HG03064 (cell line): ENCODE results near the gene CDHR1.
"Not testable (repeated sequence)": the region's sequence is repeated elsewhere in the genome, so short reads cannot be mapped to it uniquely, and the experiment has no call there.

Source experiments
- ATAC-seq: cut with Tn5 transposase; IDR thresholded peaks from one replicate; pipeline ENCODE4 v1.9.1; 2021; ENCODE audit warnings: low read depth; ENCODE audit not compliant: unreplicated experiment

The CDHR1 gene

DNA sequence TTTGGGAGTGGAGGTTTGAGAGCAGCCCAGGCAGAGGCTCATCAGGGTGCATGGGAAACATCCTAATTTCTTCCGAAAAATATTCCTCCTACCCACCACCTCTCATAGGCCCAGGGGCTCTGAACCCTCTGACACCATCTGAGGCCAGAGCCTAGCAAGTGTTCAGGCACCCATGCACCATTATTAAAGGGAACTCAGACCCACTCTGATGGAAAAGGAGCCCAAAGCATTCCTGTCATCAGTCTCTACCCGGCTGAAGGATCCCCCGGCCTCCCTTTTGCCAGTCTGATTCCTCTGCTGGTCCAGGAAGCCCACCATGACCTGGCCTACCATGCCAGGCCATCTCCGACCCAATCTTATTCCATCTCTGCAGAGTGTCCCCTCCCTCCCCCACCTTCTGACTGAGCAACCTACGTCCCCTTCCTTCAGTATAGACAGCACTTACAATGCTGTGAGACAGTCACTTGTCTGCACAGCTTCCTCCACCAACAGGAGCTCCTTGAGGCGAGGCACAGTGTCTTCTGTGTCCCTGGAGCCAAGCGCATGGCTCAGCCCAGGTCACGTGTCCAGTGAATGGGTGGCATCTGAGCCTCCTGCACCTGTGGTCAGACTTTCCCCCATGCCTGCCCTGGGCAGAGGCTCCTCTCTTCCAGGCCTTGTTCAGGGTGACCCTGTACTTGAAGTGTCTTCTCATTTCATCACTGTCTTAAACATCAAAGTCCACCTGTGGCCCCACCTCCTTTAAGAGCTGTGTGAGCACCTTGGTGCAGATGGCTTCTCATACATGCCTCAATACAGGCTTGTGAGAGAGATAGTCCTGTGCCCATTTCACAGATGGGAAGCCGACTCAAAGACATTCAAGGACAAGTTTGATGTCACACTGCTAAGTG, 21.6 kb upstream of the CDHR1 start:
- peak; percentile 54 for ATAC-seq

DNA sequence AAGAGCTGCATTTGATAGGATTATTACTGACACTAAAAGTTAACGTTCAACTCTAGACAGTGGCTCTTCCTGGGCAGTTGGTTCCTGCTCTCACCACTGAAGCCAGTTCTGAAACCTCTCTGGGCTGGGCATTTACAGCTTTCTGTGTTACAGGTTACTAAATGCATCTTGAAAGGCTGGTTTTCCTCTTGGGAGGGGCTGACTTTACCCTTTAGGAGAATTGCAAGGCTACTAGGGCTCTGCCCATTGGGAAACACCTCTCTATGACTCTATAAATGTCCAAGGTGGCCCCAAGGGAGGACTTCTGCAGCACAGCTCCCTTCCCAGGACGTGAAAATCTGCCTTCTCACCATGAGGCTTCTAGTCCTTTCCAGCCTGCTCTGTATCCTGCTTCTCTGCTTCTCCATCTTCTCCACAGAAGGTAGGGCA, 20.8 kb upstream of the CDHR1 start, which contains the start of gene GPR15LG:
Gene GPR15LG, plus strand, starts transcription at position 301 of the 429 bp plus-strand sequence. Its CDS starts 51 bp downstream, at position 352.
- ATAC-seq, result peak; percentile 43

DNA sequence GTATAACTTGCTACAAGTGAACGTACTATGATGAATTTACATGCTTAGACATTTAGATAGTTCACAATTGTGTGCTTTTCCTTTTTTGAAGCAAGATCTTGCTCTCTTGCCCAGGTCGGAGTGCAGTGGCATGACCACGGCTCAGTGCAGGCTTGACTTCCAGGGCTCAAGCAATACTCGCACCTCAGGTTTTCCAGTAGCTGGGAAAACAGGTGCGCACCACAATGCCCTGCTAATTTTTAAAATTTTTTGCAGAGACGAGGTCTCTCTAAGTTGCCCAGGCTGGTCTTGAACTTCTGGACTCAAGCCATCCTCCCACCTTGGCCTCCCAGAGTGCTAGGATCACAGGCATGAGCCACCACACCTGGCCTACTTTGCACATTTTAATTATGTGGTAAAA, 18.9 kb upstream of the CDHR1 start:
- no peak for ATAC-seq

DNA sequence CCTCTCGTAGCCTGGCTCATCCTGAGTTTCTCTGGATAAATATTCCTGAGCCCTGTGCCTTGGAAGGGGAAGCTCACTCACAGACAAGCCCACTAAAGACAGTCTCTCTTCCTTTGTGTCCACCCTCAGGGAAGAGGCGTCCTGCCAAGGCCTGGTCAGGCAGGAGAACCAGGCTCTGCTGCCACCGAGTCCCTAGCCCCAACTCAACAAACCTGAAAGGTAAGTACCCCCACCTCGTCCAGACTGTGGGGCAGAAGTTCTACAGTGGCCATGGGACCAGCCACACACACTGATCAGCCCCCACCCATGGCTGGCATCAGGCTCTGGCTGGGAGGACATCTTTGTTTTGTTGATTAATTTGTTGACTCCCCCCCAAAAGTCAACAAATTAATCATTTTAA, 18.0 kb upstream of the CDHR1 start:
- no peak for ATAC-seq

DNA sequence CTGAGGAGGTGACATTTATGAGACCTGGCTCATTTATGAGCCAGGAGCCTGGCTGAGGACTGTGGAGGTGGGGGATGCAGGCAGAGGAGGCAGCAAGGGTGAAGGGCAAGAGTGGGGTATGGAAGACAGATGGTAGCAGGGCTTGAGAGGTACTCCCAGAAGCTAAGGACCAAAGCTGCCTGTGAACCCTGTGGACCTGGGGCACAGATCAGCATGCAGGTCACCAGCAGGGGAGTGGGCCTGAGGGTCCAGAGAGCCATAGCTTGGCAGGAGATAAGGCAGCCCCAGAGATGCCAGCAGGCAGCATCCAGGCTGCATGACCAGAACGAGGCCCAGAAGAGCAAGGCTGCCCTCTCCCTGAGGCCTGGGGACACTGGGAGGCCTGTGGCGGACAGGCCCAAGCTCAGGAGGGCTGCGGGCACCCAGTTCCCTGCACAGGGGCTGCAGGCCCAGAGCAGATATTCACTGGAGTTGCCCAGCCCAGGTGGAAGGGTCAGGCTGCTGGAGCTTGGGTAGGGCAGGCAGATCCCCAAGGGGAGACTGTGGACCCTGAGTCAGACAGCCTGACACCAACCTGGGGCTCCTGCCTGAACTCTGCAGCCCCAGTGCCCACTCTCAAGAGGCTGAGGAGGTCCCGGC, 17.4 kb upstream of the CDHR1 start:
- ATAC-seq, result no peak

DNA sequence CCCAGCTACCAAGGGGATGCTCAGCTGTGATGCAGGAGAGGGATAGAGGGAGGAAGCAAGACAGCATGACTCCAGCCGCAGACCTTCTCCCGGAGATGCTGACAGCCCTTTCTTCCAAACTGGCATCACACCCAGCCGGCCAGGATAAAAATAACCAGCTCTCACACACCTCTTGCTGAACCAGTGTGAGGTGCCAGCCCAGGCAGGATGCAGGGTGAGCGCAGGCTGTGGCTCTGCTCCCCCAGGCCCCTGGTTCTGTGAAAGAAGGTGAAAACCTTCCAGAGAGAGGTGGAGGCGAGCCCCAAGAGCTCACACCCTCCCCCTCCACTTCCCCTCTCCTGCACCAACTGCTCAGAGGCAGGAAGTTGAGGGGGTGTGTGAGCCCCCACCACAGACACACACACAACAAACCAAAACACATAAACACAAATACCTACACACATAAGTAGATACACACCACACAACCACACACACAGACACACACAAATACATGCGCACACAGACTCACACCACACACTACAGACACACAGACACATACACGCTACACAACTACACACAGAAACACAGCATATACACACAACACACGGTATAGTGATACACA, 16.7 kb upstream of the CDHR1 start:
- peak; percentile 56 for ATAC-seq

DNA sequence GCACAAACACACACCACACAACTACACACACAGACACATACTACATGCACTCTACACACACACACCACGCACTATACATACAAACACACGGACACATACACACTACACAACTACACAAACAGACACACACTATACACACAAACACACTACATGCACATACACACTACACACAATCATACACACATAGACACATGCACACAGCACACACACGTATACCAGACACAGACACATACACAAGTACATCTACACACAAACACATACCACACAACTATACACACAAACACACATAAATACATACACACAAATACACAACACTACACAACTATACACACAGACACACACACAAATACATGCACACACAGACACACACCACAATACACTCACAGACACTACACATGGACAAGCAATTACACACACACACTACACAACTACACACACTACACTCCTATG, 16.2 kb upstream of the CDHR1 start:
- ATAC-seq, result no peak

DNA sequence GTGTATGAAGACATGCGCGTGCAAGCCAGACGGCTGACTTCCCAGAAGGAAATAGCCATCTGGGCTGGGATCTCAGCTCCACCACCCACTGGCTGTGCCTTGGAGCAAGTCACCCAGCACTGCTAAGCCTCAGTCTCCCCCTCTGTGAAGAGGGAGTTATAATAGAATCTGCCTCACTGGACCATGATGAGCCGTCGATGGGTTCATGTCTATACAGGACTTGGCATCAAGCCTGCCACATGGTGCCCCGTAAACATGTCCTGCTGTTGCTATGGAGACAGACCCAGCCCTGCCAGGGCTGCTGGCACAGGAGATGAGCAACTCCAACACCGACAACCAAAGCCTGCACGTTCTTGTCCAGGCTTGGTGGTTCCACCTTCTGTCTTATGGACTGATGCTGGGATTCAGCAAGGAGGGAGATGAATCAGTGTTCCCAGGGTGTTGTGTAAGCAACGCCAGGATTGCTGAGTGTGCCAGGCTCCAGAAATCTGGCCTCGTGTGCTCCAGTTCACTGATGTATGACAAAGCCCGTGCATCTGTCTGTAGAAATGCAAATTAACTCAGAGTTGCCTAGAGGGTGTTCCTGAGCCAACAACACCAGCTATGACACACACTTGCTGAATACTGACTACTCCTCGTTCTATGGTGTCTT, 15.2 kb upstream of the CDHR1 start:
- ATAC-seq, result peak; percentile 74

DNA sequence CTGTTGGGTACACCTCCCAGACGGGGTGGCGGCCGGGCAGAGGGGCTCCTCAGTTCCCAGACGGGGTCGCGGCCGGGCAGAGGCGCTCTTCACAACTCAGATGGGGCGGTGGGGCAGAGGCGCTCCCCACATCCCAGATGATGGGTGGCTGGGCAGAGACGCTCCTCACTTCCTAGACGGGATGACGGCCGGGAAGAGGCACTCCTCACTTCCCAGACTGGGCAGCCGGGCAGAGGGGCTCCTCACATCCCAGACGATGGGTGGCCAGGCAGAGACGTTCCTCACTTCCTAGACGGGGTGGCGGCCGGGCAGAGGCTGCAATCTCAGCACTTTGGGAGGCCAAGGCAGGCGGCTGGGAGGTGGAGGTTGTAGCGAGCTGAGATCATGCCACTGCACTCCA, 14.0 kb upstream of the CDHR1 start:
- not testable (repeated sequence) for ATAC-seq

DNA sequence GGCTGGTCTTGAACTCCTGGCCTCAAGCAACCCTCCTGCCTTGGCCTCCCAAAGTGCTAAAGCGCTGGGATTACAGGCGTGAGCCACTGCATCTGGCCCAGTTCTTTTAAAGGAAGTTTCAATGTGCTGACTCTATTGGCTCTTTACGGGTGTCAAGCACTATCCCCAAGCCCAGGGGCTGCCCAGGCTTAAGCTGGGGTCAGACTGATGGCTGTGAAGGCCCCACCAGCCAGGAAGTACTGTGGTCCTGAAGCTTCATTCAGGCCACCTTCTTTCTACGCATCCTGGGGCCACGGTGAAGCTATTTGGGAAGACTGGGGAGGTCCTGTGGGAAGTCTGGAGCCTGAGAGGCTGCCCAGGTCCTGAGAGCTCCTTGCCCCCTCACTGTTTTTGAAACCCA, 12.7 kb upstream of the CDHR1 start:
- ATAC-seq, result no peak

DNA sequence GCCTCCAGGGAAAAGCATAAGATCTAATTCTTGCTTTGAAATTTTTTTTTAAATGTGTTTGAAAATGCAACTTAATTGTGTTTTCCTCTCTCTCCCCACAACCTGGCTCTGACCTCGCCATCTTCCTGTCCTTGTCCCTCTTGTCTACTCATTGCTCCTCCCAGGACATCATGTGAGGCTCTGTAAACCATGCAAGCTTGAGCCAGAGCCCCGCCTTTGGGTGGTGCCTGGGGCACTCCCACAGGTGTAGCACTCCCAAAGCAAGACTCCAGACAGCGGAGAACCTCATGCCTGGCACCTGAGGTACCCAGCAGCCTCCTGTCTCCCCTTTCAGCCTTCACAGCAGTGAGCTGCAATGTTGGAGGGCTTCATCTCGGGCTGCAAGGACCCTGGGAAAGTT, 9.8 kb upstream of the CDHR1 start:
- no peak for ATAC-seq

DNA sequence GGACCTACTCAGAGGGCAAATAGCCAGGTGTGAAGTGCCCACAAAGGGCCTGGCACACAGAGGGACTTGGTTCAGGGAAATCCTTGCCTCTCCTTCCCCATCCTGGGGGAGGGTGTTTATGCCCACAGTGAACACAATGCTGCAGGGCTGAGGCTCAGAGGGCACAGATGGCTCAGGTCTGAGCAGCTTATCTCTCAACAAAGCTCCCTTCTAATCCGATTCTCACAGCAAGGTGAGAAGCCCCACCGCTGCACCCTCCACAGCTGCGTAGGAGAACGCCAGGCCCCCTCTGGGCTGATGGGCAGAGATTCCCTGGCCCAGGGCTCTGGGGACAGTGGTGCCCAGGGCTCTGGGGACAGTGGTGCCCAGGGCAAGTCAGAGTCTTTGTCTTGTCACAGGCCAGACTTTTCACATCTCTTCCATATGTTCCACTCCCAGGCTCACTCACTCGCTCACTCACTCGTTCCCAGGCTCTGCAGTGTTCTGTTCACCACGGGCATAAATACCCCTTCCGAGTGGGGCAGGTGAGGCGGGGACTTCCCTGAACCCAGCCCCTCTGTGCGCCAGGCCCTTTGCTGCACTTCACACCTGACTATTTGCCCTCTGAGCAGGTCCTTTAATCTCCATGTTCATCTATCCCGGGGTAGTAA, 8.7 kb upstream of the CDHR1 start:
- no peak for ATAC-seq

DNA sequence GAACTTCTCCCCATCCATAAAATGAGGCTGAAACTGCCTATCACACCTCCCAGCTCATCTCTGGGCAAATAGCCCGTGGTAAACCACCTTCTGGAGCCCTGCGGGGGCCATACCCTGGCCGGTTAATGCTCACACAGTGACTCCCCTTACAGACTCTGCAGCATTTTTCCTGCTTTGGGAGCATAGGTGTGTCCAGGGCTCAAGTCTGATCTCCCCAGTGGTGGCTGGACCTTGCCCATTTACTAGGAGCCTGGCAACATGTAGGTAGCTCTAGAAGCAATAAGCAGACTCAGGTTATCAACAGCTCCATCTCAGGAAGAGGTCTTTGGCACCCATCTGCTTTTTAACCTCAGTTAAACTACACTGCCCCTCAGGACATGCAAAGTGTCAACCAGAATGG, 5.5 kb upstream of the CDHR1 start:
- ATAC-seq, result no peak

DNA sequence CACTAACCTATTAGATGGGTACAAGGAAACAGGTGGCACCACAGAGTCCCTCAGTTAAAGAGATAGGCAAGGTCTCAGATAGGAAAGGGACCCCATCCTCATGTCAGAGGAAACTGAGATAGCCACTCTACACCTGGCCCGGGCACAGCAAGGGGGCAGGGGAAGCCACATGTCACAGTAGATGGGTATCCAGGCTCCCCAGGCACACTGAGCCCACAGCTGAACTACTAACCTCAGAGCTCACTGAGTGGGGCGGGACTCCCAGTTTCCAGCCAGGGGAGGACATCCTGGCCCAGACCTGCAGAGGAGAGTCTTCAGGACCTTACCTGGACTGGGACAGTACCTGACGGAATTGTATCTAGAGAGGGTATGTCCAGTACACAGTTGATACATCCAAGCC, 3.7 kb upstream of the CDHR1 start:
- no peak for ATAC-seq

DNA sequence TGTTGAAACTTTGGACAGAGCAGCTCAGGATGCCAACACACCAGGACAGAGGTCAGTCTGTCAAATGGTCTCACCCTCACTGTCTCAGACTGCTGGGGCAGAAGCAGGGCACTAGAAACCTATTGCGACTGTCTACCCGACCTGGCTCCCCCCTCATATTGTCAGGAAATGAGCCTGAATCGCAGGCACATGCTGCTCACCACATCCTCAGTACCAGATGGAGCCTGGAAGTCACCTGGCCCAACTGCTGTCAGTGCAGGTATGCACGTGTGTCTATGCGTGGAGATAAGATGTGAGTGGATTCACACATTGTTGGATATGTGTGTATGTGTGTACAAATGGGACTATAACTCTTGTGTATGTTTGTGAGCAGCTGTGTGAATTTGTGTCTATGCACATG, 3.2 kb upstream of the CDHR1 start:
- ATAC-seq, result no peak

DNA sequence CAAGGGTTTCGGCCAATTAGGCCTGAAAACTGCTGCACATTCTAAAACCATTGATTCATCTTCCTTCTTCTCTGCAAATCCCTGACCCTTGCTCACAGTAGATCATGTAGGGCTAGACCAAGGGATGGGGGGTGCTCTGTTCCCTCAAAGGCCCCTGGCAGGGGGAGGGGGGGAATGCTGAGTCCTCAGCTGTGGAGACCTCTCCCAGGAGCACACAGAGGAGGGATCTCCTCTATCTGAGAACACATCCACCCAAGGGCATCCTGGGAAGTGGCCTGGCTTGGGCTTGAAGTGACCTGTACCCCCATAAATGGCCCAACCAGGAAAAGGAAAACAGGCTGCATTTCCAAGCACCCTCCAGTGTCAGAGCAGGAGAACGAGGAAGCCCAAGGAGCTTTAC, 1.0 kb upstream of the CDHR1 start:
- no peak for ATAC-seq

DNA sequence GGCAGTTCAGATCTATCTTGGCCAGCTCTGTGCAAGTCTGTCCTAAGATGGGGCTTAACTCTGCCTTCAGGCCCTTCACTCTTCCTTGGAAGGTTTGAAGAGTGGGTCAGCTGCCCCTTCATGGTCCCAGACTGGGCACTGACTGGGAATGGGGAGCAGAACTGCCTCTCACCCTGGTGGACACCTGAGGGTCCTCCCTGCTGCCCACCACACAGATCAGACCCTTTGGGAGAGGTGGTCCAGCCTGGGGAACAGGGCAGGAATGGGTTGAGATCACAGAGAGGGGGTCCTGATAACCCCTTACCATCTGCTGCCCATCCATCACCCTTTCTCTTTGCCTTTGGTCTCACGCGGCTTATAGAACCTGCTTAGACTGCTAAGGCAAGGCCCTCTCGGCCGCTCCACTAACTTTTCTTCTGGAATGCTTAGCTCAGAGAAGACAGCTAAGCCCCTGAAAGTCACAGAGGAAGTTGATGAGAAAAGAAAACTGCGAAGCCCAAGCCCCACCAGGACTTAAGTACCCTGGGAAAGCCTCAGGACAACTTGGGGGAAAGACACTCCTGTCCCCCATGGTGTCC, 402 bp upstream of the CDHR1 start:
- ATAC-seq, result peak; percentile 27

DNA sequence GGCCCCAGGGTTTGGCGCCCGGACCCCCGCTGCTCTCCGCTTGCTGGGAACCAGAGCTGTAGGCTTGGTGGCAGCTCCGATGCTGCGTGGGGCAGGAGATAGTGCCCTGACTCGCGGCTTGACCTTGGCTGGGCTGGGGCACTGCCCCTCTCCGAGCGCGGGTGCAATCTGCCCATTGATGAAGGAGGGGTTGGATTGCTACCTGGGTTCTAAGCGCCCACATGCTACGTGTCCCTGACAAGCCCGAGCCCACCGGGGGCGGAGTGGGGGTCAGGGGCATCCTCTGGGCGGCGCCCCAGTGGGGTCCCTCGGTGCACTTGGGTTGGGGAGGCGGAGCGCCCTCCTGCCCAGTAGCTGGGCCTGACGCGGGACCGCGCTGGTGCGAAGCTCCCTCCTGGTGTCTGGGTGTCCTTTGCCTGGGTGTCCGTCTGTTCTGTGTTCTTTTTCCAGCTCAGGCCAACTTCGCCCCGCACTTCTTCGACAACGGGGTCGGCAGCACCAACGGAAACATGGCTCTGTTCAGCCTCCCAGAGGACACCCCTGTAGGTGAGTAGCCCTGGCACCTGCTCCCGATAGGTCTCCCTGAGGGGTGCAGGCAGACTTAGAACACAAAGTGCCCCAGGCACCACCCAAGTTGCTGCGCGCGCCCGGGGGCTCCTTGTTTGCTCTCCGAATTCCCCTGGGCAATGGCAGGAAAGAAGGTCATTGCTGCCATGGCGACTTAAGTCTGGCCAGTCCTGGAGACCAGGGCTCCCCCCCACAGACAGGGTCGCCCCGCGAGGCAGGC, 900 bp downstream of the CDHR1 start:
- no peak for ATAC-seq

DNA sequence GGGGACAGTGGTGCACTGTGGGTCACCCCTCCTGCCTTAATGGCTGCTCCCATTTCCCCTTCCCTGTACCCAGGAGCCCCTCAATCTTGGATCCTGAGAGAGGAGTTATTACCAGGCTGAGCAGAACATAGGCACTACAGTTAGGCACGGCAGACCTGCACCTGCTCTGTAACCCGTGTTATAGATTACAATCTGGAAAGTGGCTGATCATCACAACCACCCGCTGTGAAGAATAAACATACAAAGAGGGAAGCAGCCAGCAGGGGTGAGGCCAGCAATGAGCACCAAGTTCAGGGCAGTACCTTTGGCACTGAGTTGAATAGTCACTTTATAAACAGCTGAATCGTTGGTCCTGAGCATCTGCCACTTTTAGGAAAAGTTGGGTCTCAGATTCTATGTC, 1.7 kb downstream of the CDHR1 start:
- ATAC-seq, result no peak
